Measurements from ENCODE around the gene B9D1. TPM values are rescaled to one million over a fixed set of nuclear protein-coding genes. Genes with fewer than 3 reads are reported as not detected.

The B9D1 gene
- total RNA-seq, 4 donors from 2014 or later = 4.6 to 25.1 (median 10.5) TPM

DNA sequence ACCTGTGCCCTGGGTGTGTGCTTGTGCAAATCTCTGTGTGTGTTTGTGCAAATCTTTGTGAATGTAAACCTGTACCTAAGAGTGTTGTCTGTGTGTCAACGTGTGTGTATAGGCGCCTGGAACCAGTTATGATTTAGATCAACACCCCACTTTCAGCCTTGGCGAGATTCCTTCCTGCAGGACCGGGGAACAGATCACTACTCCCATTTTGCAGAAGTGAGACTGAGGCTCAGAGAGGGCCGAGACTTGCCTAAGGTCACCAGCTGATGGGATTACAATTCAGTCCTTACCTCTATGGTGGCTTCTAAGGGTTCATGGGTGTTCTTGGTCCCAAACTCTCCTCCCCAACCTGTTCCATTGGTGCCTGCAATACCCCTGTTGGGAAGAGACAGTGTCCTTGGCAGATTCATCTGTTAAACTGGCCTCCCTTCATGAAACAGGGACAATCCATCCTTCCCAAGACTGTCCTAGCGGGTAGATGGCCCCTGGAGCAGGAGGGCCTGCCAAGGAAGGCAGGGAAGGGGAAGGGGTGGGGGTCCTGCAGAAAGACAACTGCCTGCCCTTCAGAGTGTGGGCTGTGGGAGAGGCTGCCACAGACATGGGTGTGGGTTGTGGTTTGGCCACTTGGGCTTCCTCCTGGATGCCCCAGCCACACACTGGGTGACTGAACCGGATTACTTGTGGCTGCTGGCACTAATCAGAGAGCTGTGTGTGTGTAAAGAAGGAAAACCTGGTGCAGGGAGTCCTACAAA, 8.9 kb upstream of the B9D1 start:
- TF ChIP-seq CTCF (IDR thresholded peaks at IDR 0.05; ENCODE audit: low read depth) = no peak

DNA sequence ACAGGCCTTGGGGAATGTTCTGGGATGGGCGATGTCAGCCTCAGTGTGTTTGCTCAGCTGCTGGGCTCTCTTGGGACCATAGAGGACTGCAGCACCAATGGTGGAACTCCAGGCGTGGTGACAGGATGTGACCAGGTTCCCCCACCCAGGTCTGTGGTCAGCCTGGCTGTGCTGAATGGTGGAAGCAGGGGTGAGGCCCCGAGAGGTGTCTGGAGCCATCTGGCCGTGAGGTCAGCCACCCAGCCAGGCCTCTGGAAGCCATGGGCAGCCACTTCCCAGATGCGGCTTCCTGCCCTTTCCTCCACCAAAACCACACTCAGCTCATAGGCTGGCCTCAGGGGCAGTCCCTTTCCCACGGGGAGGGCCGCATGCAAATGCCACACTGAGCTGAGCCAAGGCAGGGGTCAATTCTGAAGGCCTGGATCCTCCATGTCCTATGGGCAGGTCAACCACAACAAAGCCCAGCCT, 8.0 kb upstream of the B9D1 start:
- no peak for TF ChIP-seq CTCF (IDR thresholded peaks at IDR 0.05; ENCODE audit: low read depth)

GRCh38 chr17:19369846-19370492, 7.4 kb upstream of the B9D1 start:
- no peak for TF ChIP-seq CTCF (IDR thresholded peaks at IDR 0.05; ENCODE audit: low read depth)

DNA sequence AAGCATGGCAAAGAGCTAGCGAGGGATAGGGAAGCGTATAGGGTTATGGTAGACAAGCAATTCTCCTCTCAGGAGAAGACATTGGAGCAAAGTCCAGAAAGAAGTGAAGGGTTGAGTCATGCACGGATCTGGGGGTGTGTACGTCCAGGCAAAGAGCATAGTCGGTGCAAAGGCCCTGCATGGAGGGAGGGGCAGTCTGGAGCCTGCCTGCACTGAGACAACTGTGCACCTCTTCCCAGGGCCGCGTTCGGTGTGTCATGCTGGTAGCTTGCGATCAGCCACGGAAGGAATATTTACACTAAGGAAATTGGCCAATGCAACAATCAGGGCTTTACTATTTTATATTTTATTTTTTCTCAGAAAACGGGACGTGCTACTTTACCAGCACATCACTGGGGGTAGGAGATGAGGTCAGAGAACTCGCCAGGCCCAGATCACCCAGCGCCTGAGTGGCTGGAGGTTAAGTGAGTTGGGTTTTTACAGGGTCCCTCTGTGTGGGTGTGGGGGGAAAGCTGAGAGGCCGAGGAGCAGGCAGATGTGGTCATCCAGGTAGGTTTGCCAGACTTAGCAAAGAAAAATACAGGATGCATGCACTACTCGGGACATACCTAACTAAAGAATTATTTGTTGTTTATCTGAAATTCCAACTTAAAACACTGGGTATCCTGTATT, 6.7 kb upstream of the B9D1 start:
- TF ChIP-seq CTCF (IDR thresholded peaks at IDR 0.05; ENCODE audit: low read depth) = no peak

DNA sequence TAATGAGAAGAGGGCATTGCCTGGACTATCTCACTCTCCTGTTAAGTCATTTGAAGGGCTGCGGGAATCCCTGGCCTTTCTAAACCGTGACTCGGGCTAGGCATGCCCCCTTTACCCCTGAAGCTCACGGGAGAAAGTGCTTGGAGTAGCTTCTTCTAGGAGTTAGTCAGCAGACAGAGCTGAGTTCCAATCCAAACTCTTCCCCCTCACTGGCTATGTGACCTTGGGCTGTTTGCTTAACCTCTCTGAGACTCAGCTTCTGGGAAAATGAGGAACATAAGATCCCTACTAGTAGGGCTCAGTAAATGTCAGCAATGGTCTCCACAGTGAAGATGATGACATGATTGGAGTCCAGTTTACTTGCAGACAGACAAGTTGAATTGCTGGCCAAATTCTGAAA, 5.7 kb upstream of the B9D1 start:
- no peak for TF ChIP-seq CTCF (IDR thresholded peaks at IDR 0.05; ENCODE audit: low read depth)

GRCh38 chr17:19366637-19366972, 4.1 kb upstream of the B9D1 start:
- no peak for TF ChIP-seq CTCF (IDR thresholded peaks at IDR 0.05; ENCODE audit: low read depth)

All from subcutaneous adipose tissue (tissue), 4 donors.